Mesenchymal stem cell (in vitro differentiated cells and primary cell): ENCODE results near the gene TRPM2.
A peak's percentile ranks its signal among the peaks of the same experiment; 100 is the strongest.

Experiments
- DNase-seq: peaks from one replicate; pipeline ENCODE4 v3.0.0-alpha.2; 2013
- H2AFZ ChIP-seq: one replicate; pipeline ENCODE4 v1.6.1; 2013; ENCODE audit warnings: low read depth, mild to moderate bottlenecking, control low read depth, inconsistent platforms, low read length, moderate library complexity
- H2AK5ac ChIP-seq: 2 replicates; pipeline ENCODE4 v1.6.1; 2013; ENCODE audit warnings: low read length, moderate library complexity, mild to moderate bottlenecking, inconsistent platforms; ENCODE audit not compliant: severe bottlenecking
- H2BK120ac ChIP-seq: one replicate; pipeline ENCODE4 v1.6.1; 2013; ENCODE audit warnings: low read depth, mild to moderate bottlenecking, inconsistent platforms, low read length, moderate library complexity
- H2BK12ac ChIP-seq, 2 experiments: one replicate each; pipeline ENCODE4 v1.6.1; 2013; ENCODE audit warnings: inconsistent platforms in 2 of 2, low read length in 2 of 2, mild to moderate bottlenecking in 2 of 2, moderate library complexity in 2 of 2, control low read depth in 1 of 2
- H2BK15ac ChIP-seq: one replicate; pipeline ENCODE4 v1.6.1; 2013; ENCODE audit warnings: mild to moderate bottlenecking, low read depth, inconsistent platforms; ENCODE audit not compliant: poor library complexity, severe bottlenecking
- H2BK5ac ChIP-seq: 2 replicates; pipeline ENCODE4 v1.6.1; 2013; ENCODE audit warnings: low read depth, mild to moderate bottlenecking, low read length, control low read depth, inconsistent platforms; ENCODE audit not compliant: poor library complexity, severe bottlenecking
- H3K14ac ChIP-seq, 2 experiments: one replicate each; pipeline ENCODE4 v1.6.1; 2013; ENCODE audit warnings: inconsistent platforms in 2 of 2, low read length in 2 of 2, control low read depth in 1 of 2, mild to moderate bottlenecking in 1 of 2, moderate library complexity in 1 of 2
- H3K18ac ChIP-seq, 2 experiments: one replicate each; pipeline ENCODE4 v1.6.1; 2013; ENCODE audit warnings: inconsistent platforms in 2 of 2, low read length in 2 of 2, control low read depth in 1 of 2, low read depth in 1 of 2, mild to moderate bottlenecking in 1 of 2
- H3K23ac ChIP-seq, 2 experiments: one replicate each; pipeline ENCODE4 v1.6.1; 2013; ENCODE audit warnings: inconsistent platforms in 2 of 2, low read length in 2 of 2, mild to moderate bottlenecking in 2 of 2, moderate library complexity in 2 of 2, control low read depth in 1 of 2
- H3K27ac ChIP-seq: 2 replicates; pipeline ENCODE4 v1.5.1; 2013; ENCODE audit warnings: mild to moderate bottlenecking, moderate library complexity, low read length, control low read depth, inconsistent platforms; ENCODE audit not compliant: poor library complexity, severe bottlenecking
- H3K27me3 ChIP-seq, 2 experiments: 2 replicates each; pipeline versions ENCODE4 v1.6.1 to v1.7.0; 2013; ENCODE audit warnings: low read length in 2 of 2, mild to moderate bottlenecking in 2 of 2, moderate library complexity in 2 of 2, control low read depth in 1 of 2, inconsistent platforms in 1 of 2; ENCODE audit not compliant: control insufficient read depth in 1 of 2, insufficient read depth in 1 of 2
- H3K36me3 ChIP-seq, 2 experiments: 2 replicates each; pipeline versions ENCODE4 v1.6.1 to v1.7.0; 2013; ENCODE audit warnings: low read length in 2 of 2, control low read depth in 1 of 2, inconsistent platforms in 1 of 2, low read depth in 1 of 2, mild to moderate bottlenecking in 1 of 2; ENCODE audit not compliant: insufficient read depth in 2 of 2, control insufficient read depth in 1 of 2
- H3K4ac ChIP-seq, 2 experiments: one replicate each; pipeline ENCODE4 v1.6.1; 2013; ENCODE audit warnings: inconsistent platforms in 2 of 2, low read length in 2 of 2, mild to moderate bottlenecking in 2 of 2, moderate library complexity in 2 of 2, control low read depth in 1 of 2, low read depth in 1 of 2
- H3K4me1 ChIP-seq: 2 replicates; pipeline ENCODE4 v1.6.1; 2013; ENCODE audit warnings: low read depth, low read length, control low read depth; ENCODE audit not compliant: control insufficient read depth, insufficient read depth
- H3K4me2 ChIP-seq: 2 replicates; pipeline ENCODE4 v1.6.1; 2013; ENCODE audit warnings: low read length, mild to moderate bottlenecking, inconsistent platforms; ENCODE audit not compliant: poor library complexity, severe bottlenecking
- H3K4me3 ChIP-seq, 2 experiments: 2 replicates each; pipeline versions ENCODE4 v1.5.1 to v1.7.0; 2013; ENCODE audit warnings: low read length in 2 of 2, mild to moderate bottlenecking in 2 of 2, control low read depth in 1 of 2, low read depth in 1 of 2; ENCODE audit not compliant: insufficient read depth in 1 of 2
- H3K79me1 ChIP-seq: replicated peaks from 2 replicates; pipeline ENCODE4 v1.6.1; 2013; ENCODE audit warnings: mild to moderate bottlenecking, control low read depth, low read length, inconsistent platforms; ENCODE audit not compliant: poor library complexity, severe bottlenecking
- H3K9ac ChIP-seq: 2 replicates; pipeline ENCODE4 v1.7.0; 2013; ENCODE audit warnings: mild to moderate bottlenecking, low read length, moderate library complexity
- H3K9me3 ChIP-seq: 2 replicates; pipeline ENCODE4 v1.7.0; 2013; ENCODE audit warnings: mild to moderate bottlenecking, low read length; ENCODE audit not compliant: control insufficient read depth
- H4K8ac ChIP-seq: one replicate; pipeline ENCODE4 v1.6.1; 2013; ENCODE audit warnings: inconsistent platforms, mild to moderate bottlenecking, low read length, moderate library complexity
- H4K91ac ChIP-seq: one replicate; pipeline ENCODE4 v1.6.1; 2013; ENCODE audit warnings: mild to moderate bottlenecking, low read length, inconsistent platforms
- whole genome bisulfite sequencing: methylation state at CpG from one replicate; pipeline ENCODE4 v1.1.7; 2013; ENCODE audit warnings: mixed read lengths; 5-methylcytosine and 5-hydroxymethylcytosine counted together

TRPM2 gene

GRCh38 chr21:44351535-44352252 is 1.7 kb upstream of the TRPM2 start:
- Histone ChIP-seq H3K27ac (no peak overlapping the region), H3K4me2 (no peak overlapping the region), H2AK5ac (no peak overlapping the region), H3K9ac (no peak overlapping the region), H2BK12ac (no peak overlapping the region), H3K18ac (no peak overlapping the region), H3K36me3 (no peaks in the 10 kb centered on the region), H2BK5ac (no peak overlapping the region), H3K14ac (no peak overlapping the region), H4K8ac (peak overlapping the region; percentile 41), H4K91ac (no peak overlapping the region), H3K4me1 (peaks cover 6% of the 10 kb centered on the region), H3K4me3 (no peak overlapping the region), H3K23ac (no peak overlapping the region), H3K79me1 (no peaks in the 10 kb centered on the region), H3K27me3 (peaks cover 46 to 75% of the 10 kb centered on the region in 2 experiments), H3K4ac (no peak overlapping the region), H2BK15ac (no peak overlapping the region), H3K9me3 (no peaks in the 10 kb centered on the region), H2BK120ac (no peak overlapping the region), H2AFZ (no peak overlapping the region)
- no peak for DNase-seq
- 87% methylated on average over 18 of the region's 18 CpGs for WGBS

- H4K8ac ChIP-seq = no peak overlapping the region
- no peaks in the 10 kb centered on the region for H3K79me1 ChIP-seq
- H2BK12ac ChIP-seq = no peak overlapping the region
- H2AK5ac ChIP-seq = no peak overlapping the region
- H3K23ac ChIP-seq = no peak overlapping the region
- H3K4ac ChIP-seq = no peak overlapping the region
- H3K14ac ChIP-seq = no peak overlapping the region
- DNase-seq = no peak
- no peak overlapping the region for H2BK5ac ChIP-seq
- no peak overlapping the region for H2BK15ac ChIP-seq
- H4K91ac ChIP-seq = no peak overlapping the region
- no peak overlapping the region for H2BK120ac ChIP-seq
- no peak overlapping the region for H3K18ac ChIP-seq
- no peak overlapping the region for H2AFZ ChIP-seq
- H3K27me3 ChIP-seq = peaks cover 41 to 75% of the 10 kb centered on the region in 2 experiments
- H3K27ac ChIP-seq = no peak overlapping the region
- H3K4me3 ChIP-seq = no peak overlapping the region
- H3K36me3 ChIP-seq = no peaks in the 10 kb centered on the region
- no peak overlapping the region for H3K4me2 ChIP-seq
- WGBS = 89% methylated on average over 17 of the region's 17 CpGs
- H3K9ac ChIP-seq = no peak overlapping the region
- H3K9me3 ChIP-seq = peaks cover 3% of the 10 kb centered on the region
- H3K4me1 ChIP-seq = peaks cover 6% of the 10 kb centered on the region
These were observed 1.1 kb upstream of the TRPM2 start for GRCh38 chr21:44352253-44352860.

GRCh38 chr21:44354001-44354405 is 582 bp downstream of the TRPM2 start:
- Histone ChIP-seq H3K36me3 (no peaks in the 10 kb centered on the region), H2BK5ac (no peak overlapping the region), H2BK15ac (no peak overlapping the region), H3K23ac (no peak overlapping the region), H3K9ac (no peak overlapping the region), H4K91ac (no peak overlapping the region), H2AFZ (no peak overlapping the region), H4K8ac (no peak overlapping the region), H3K4me3 (no peak overlapping the region), H3K18ac (no peak overlapping the region), H3K9me3 (peaks cover 5% of the 10 kb centered on the region), H2BK12ac (no peak overlapping the region), H2AK5ac (no peak overlapping the region), H3K4me2 (no peak overlapping the region), H2BK120ac (no peak overlapping the region), H3K27me3 (peaks cover 41 to 69% of the 10 kb centered on the region in 2 experiments), H3K4ac (no peak overlapping the region), H3K4me1 (peaks cover 6% of the 10 kb centered on the region), H3K27ac (no peak overlapping the region), H3K79me1 (no peaks in the 10 kb centered on the region), H3K14ac (no peak overlapping the region)
- WGBS = 74% methylated on average over 8 of the region's 8 CpGs
- no peak for DNase-seq

GRCh38 chr21:44354775-44355771 is 1.7 kb downstream of the TRPM2 start:
- WGBS = 74% methylated on average over 24 of the region's 24 CpGs

More at GRCh38 chr21:44354775-44355771, 1.7 kb downstream of the TRPM2 start:
- H4K8ac ChIP-seq = no peak overlapping the region
- H3K9me3 ChIP-seq = peaks cover 5% of the 10 kb centered on the region
- no peak overlapping the region for H4K91ac ChIP-seq
- no peak overlapping the region for H2AFZ ChIP-seq
- peaks cover 6% of the 10 kb centered on the region for H3K4me1 ChIP-seq
- H3K9ac ChIP-seq = no peak overlapping the region
- no peaks in the 10 kb centered on the region for H3K36me3 ChIP-seq
- no peak overlapping the region for H3K18ac ChIP-seq
- H2BK120ac ChIP-seq = no peak overlapping the region
- H3K23ac ChIP-seq = no peak overlapping the region
- no peak overlapping the region for H2BK12ac ChIP-seq
- H3K27ac ChIP-seq = no peak overlapping the region
- no peak overlapping the region for H3K4me2 ChIP-seq
- H3K79me1 ChIP-seq = no peaks in the 10 kb centered on the region
- H3K4me3 ChIP-seq = no peak overlapping the region
- no peak overlapping the region for H2AK5ac ChIP-seq
- peaks cover 36 to 63% of the 10 kb centered on the region in 2 experiments for H3K27me3 ChIP-seq
- H3K14ac ChIP-seq = no peak overlapping the region
- H3K4ac ChIP-seq = no peak overlapping the region
- H2BK15ac ChIP-seq = no peak overlapping the region
- no peak for DNase-seq
- no peak overlapping the region for H2BK5ac ChIP-seq
